SK-N-SH (cell line): ENCODE measurements around the gene TP53I11. TPM values are rescaled to one million over a fixed set of nuclear protein-coding genes. Genes with fewer than 3 reads are reported as not detected.

Experiments
- CTCF ChIA-PET: fragments of 300-600, 350-600 bp; formaldehyde crosslinking; extraction: SDS; loops from one replicate; lab custom pipeline; 2021; lab: Yijun Ruan, JAX
- POLR2A ChIA-PET: fragments of 350-600 bp; sonication (Branson Sonifier 250); formaldehyde crosslinking; extraction: SDS; loops from one replicate; lab custom pipeline; 2020; ENCODE audit warnings: antibody characterized with exemption, inconsistent platforms; lab: Yijun Ruan, JAX
- DNase-seq: peaks from one replicate; pipeline ENCODE4 v3.0.0; 2012
- H2AFZ ChIP-seq: fragments of 200-600 bp; sonication (generic); 2 replicates; pipeline ENCODE4 v1.8.1; 2016; ENCODE audit warnings: antibody characterized with exemption, mild to moderate bottlenecking, low read depth
- H3F3A ChIP-seq: fragments of 200-600 bp; sonication (generic); replicated peaks from 2 replicates; pipeline ENCODE3; 2016; ENCODE audit warnings: antibody characterized with exemption, mild to moderate bottlenecking; ENCODE audit not compliant: insufficient read depth
- H3K27ac ChIP-seq, 2 experiments: fragments of 200-500 bp in 1 of 2; fragments of 200-600 bp in 1 of 2; sonication (Bioruptor generic) in 1 of 2; sonication (generic), shearing (Covaris generic) in 1 of 2; 2 replicates each; pipeline versions ENCODE4 v1.5.1 to v1.6.1; 2014 to 2016; ENCODE audit warnings: low read depth in 2 of 2, inconsistent platforms in 1 of 2, low read length in 1 of 2, mild to moderate bottlenecking in 1 of 2, mixed read lengths in 1 of 2
- H3K27me3 ChIP-seq: fragments of 200-600 bp; sonication (generic), shearing (Covaris generic); 2 replicates; pipeline ENCODE4 v1.6.1; 2016; ENCODE audit warnings: mixed run types; ENCODE audit not compliant: insufficient read depth
- H3K36me3 ChIP-seq, 2 experiments: fragments of 200-500 bp in 1 of 2; fragments of 200-600 bp in 1 of 2; sonication (Bioruptor generic) in 1 of 2; sonication (generic) in 1 of 2; replicated peaks in 1 of 2; 2 replicates each; pipeline versions ENCODE3 to v1.5.1; 2014 to 2016; ENCODE audit warnings: low read length in 1 of 2, mild to moderate bottlenecking in 1 of 2; ENCODE audit not compliant: insufficient read depth in 2 of 2, control insufficient read depth in 1 of 2
- H3K4me1 ChIP-seq, 2 experiments: fragments of 200-500 bp in 1 of 2; fragments of 200-600 bp in 1 of 2; sonication (Bioruptor generic) in 1 of 2; sonication (generic), shearing (Covaris generic) in 1 of 2; 2 replicates each; pipeline versions ENCODE4 v1.5.1 to v1.6.1; 2014 to 2016; ENCODE audit warnings: low read depth in 1 of 2, low read length in 1 of 2, mixed run types in 1 of 2; ENCODE audit not compliant: insufficient read depth in 2 of 2, control insufficient read depth in 1 of 2
- H3K4me2 ChIP-seq: fragments of 200-600 bp; sonication (generic), shearing (Covaris generic); 2 replicates; pipeline ENCODE4 v1.6.1; 2017; ENCODE audit warnings: mixed run types
- H3K4me3 ChIP-seq, 2 experiments: fragments of 200-500 bp in 1 of 2; fragments of 200-600 bp in 1 of 2; sonication (Bioruptor generic) in 1 of 2; sonication (generic), shearing (Covaris generic) in 1 of 2; 2 replicates each; pipeline versions ENCODE4 v1.5.1 to v1.8.1; 2014 to 2016; ENCODE audit warnings: low read depth in 2 of 2, inconsistent platforms in 1 of 2, low read length in 1 of 2, mild to moderate bottlenecking in 1 of 2, mixed read lengths in 1 of 2, moderate library complexity in 1 of 2
- H3K79me2 ChIP-seq: fragments of 200-600 bp; sonication (generic); 2 replicates; pipeline ENCODE4 v1.8.1; 2017; ENCODE audit warnings: mild to moderate bottlenecking; ENCODE audit not compliant: insufficient read depth
- H3K9ac ChIP-seq: fragments of 200-600 bp; sonication (generic); 2 replicates; pipeline ENCODE4 v1.6.1; 2017; ENCODE audit warnings: mixed run types
- H3K9me2 ChIP-seq: fragments of 200-600 bp; sonication (generic); 2 replicates; pipeline ENCODE4 v1.6.1; 2017; ENCODE audit warnings: mixed run types
- H3K9me3 ChIP-seq: fragments of 200-600 bp; sonication (generic); 2 replicates; pipeline ENCODE4 v1.6.1; 2017; ENCODE audit warnings: mixed run types, mild to moderate bottlenecking, moderate library complexity
- H4K20me1 ChIP-seq: fragments of 200-600 bp; sonication (generic); 2 replicates; pipeline ENCODE4 v1.6.1; 2017; ENCODE audit warnings: mild to moderate bottlenecking, mixed run types; ENCODE audit not compliant: insufficient read depth
- ELF1 ChIP-seq: IDR thresholded peaks from 2 replicates; pipeline ENCODE4 v1.4.0; 2012
- EZH2phosphoT487 ChIP-seq: fragments of 200-600 bp; sonication (generic); IDR thresholded peaks from 2 replicates; pipeline ENCODE4 v1.6.1; 2017; ENCODE audit warnings: low read depth, mixed run types, mild to moderate bottlenecking, antibody characterized with exemption, moderate library complexity, borderline replicate concordance
- GABPA ChIP-seq: IDR thresholded peaks from 2 replicates; pipeline ENCODE4 v1.4.0; 2012; ENCODE audit warnings: low read depth, mild to moderate bottlenecking
- GATA2 ChIP-seq: sonication (generic); formaldehyde crosslinking; IDR thresholded peaks from 2 replicates; pipeline ENCODE4 v1.5.0; 2020; ENCODE audit warnings: mild to moderate bottlenecking, missing genetic modification reagents
- MEF2A ChIP-seq: IDR thresholded peaks from 2 replicates; pipeline ENCODE4 v1.4.0; 2012; ENCODE audit warnings: low read depth, borderline replicate concordance
- NFIC ChIP-seq: IDR thresholded peaks from 2 replicates; pipeline ENCODE4 v1.4.0; 2012; ENCODE audit warnings: borderline replicate concordance
- RAD21 ChIP-seq: IDR thresholded peaks from 2 replicates; pipeline ENCODE4 v1.6.1; 2012; ENCODE audit warnings: mild to moderate bottlenecking, low read length
- RCOR1 ChIP-seq: fragments of 150-350 bp; IDR thresholded peaks from 2 replicates; pipeline ENCODE4 v1.6.1; 2017; ENCODE audit warnings: antibody characterized with exemption, low read length
- REST ChIP-seq: IDR thresholded peaks from 2 replicates; pipeline ENCODE4 v1.6.1; 2012; ENCODE audit warnings: mild to moderate bottlenecking, low read depth, low read length, moderate library complexity
- RXRA ChIP-seq: IDR thresholded peaks from 2 replicates; pipeline ENCODE4 v1.4.0; 2012; ENCODE audit warnings: low read depth, mild to moderate bottlenecking, borderline replicate concordance
- SIN3A ChIP-seq: IDR thresholded peaks from 2 replicates; pipeline ENCODE4 v1.6.1; 2012; ENCODE audit warnings: low read depth, mild to moderate bottlenecking, low read length, moderate library complexity, borderline replicate concordance
- SMC3 ChIP-seq: IDR thresholded peaks from 2 replicates; pipeline ENCODE4 v1.6.1; 2012; ENCODE audit warnings: low read depth, low read length, improper control_type of control experiment
- TEAD4 ChIP-seq: IDR thresholded peaks from 2 replicates; pipeline ENCODE4 v1.4.0; 2012; ENCODE audit warnings: mild to moderate bottlenecking, borderline replicate concordance; ENCODE audit not compliant: insufficient read depth
- USF2 ChIP-seq: fragments of 150-350 bp; IDR thresholded peaks from 2 replicates; pipeline ENCODE4 v1.6.1; 2017; ENCODE audit warnings: antibody characterized with exemption, low read length, low read depth, borderline replicate concordance
- YY1 ChIP-seq: IDR thresholded peaks from 2 replicates; pipeline ENCODE4 v1.4.0; 2012; ENCODE audit warnings: low read depth, mild to moderate bottlenecking
- WGBS: methylation state at CpG from one replicate; pipeline ENCODE4 v1.1.6; 2017; ENCODE audit warnings: low lambda C conversion rate; 5-methylcytosine and 5-hydroxymethylcytosine counted together
- polyA plus RNA-seq, 3 experiments: library from polyadenylated mRNA; depleted of rRNA; stranded (reverse); fragments of >200 nt; gene quantifications; 2 replicates each; pipeline ENCODE4 v1.2.3, GENCODE V29; 2012
- TF ChIP-seq, protein P1 (sequence below): IDR thresholded peaks from 2 replicates; pipeline ENCODE4 v1.4.0; 2012; ENCODE audit warnings: low read depth
- TF ChIP-seq, protein P2 (sequence below): IDR thresholded peaks from 2 replicates; pipeline ENCODE4; 2012

TP53I11 gene
- polyA plus RNA-seq, 1 of the 3 experiments (the other 2 are of a cell fraction): 6.6 TPM

DNA sequence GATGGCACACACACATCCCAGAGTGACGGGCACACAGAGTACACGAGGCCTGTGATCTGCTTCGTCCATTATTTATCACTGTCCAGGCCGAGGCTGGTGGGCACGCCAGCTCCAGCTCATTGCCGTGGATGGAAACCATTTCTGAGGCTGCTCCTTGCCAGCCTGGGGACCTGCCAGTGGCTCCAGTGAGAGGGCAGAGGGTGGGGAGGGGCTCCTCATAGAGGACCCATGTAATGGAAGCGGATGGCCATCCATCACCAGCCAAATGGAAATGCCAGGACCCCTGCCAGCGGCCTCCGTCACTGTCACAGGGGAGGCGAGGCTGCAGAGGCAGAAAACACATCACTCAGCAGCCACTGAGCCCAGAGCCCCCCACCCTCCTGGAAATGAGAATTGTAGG, 35.7 kb downstream of the TP53I11 start:
- Histone ChIP-seq H3K4me1 (peaks cover 0 to 10% of the 10 kb centered on the region in 2 experiments; a peak in 1 of 4 replicates), H3K27ac (no peak overlapping the region), H3K27me3 (no peaks in the 10 kb centered on the region), H3K4me3 (no peak overlapping the region), H4K20me1 (no peaks in the 10 kb centered on the region), H3K9me2 (no peaks in the 10 kb centered on the region), H3K4me2 (no peak overlapping the region), H3K9ac (no peak overlapping the region), H2AFZ (no peak overlapping the region), H3F3A (no peaks in the 10 kb centered on the region), H3K79me2 (no peaks in the 10 kb centered on the region), H3K36me3 (no peaks in the 10 kb centered on the region), H3K9me3 (no peaks in the 10 kb centered on the region)
- no peak for TF ChIP-seq NFIC
- no peak for TF ChIP-seq USF2
- no peak for TF ChIP-seq TEAD4
- TF ChIP-seq ELF1: no peak
- TF ChIP-seq YY1: no peak
- TF ChIP-seq, protein P1, sequence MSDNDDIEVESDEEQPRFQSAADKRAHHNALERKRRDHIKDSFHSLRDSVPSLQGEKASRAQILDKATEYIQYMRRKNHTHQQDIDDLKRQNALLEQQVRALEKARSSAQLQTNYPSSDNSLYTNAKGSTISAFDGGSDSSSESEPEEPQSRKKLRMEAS: no peak
- no peak for TF ChIP-seq SIN3A
- no peak for TF ChIP-seq GABPA
- TF ChIP-seq SMC3: no peak
- no peak for TF ChIP-seq GATA2 (CRISPR knock-in tag)
- no peak for TF ChIP-seq REST
- TF ChIP-seq EZH2phosphoT487: no peak
- TF ChIP-seq, protein P2, sequence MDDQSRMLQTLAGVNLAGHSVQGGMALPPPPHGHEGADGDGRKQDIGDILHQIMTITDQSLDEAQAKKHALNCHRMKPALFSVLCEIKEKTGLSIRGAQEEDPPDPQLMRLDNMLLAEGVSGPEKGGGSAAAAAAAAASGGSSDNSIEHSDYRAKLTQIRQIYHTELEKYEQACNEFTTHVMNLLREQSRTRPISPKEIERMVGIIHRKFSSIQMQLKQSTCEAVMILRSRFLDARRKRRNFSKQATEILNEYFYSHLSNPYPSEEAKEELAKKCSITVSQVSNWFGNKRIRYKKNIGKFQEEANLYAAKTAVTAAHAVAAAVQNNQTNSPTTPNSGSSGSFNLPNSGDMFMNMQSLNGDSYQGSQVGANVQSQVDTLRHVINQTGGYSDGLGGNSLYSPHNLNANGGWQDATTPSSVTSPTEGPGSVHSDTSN: no peak
- TF ChIP-seq MEF2A: no peak
- TF ChIP-seq RCOR1: no peak
- TF ChIP-seq RAD21: no peak
- no peak for TF ChIP-seq RXRA
- POLR2A ChIA-PET: no interaction called here
- no peak for DNase-seq
- CTCF ChIA-PET: interaction anchor here (0.8 to 6.3 kb wide), 5 partner anchors 12 to 298 kb away, joined by 4 to 155 read pairs (median 6); no protein-coding TSS in a partner anchor
- WGBS: 60% methylated on average over 6 of the region's 10 CpGs
